Heart left ventricle (tissue), 13 donors: ENCODE results near the gene DNAH14.

Experiments
- POLR2A ChIP-seq, 2 donors: fragments of 450-650 bp; IDR thresholded peaks; one replicate each; pipeline ENCODE4 v1.6.1; 2017; ENCODE audit warnings: antibody characterized with exemption in 2 of 2, mild to moderate bottlenecking in 2 of 2, moderate library complexity in 2 of 2
- TF ChIP-seq, protein P1 (sequence below), 12 donors: fragments of 200-600 bp; sonication (generic) in 4 of 12; IDR thresholded peaks; one replicate each; pipeline versions ENCODE4 v1.5.0 to v1.8.0; 2018 to 2022; ENCODE audit warnings: antibody characterized with exemption in 12 of 12, mild to moderate bottlenecking in 5 of 12
- donor health status: ischemic (EF 13 %, LVEDD 7.1; RV severe dilation, severe dysfunction).
- donor health status: DM: no; HTN: yes; CAD: no.
- donor health status: DM: no; HTN: no; CAD: no.
- donor health status: ischemic (EF 25% LVEDD 6.9; RV normal size, moderate dysfunction).
- donor health status: ischemic (EF 25% LVEDD 5.7; RV mildly dilated, moderate dysfunction).
- donor health status: ischemic (EF 35%, LVEDD 5.7; RV mildly dilated, moderate dysfunction).
- donor health status: nonischemic (EF 11% LVEDD 7.7; RV severe dilation, severe dysfunction).
- donor health status: DM: yes; HTN: yes; CAD: no.
- donor health status: PGD.
- donor health status: ischemic (EF 29% LVEDD 5.4; RV normal size, mild dysfunction).
- donor health status: nonischemic (EF 23%, LVEDD 6.1; RV moderate dilation, normal function).

DNA sequence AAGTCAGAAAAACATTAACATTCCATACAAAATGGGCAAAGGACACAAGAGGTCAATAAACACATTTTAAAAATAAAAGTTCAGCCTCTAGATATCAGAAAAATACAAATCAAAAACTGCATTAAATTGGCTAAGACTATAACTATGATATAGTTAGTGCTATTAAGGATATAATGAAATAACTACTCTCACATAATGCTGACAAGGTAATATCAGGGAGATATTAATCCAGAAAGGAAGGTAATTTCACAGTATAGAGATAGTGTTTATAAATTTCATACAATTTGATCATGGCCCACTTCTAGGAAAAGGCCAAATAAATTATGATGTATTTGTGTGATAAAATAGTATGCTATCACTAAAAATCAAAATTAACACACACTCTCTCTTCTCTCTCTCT is 436.5 kb downstream of the DNAH14 start:
- TF ChIP-seq POLR2A (IDR thresholded peaks at IDR 0.05), result no peak
- TF ChIP-seq, protein P1, sequence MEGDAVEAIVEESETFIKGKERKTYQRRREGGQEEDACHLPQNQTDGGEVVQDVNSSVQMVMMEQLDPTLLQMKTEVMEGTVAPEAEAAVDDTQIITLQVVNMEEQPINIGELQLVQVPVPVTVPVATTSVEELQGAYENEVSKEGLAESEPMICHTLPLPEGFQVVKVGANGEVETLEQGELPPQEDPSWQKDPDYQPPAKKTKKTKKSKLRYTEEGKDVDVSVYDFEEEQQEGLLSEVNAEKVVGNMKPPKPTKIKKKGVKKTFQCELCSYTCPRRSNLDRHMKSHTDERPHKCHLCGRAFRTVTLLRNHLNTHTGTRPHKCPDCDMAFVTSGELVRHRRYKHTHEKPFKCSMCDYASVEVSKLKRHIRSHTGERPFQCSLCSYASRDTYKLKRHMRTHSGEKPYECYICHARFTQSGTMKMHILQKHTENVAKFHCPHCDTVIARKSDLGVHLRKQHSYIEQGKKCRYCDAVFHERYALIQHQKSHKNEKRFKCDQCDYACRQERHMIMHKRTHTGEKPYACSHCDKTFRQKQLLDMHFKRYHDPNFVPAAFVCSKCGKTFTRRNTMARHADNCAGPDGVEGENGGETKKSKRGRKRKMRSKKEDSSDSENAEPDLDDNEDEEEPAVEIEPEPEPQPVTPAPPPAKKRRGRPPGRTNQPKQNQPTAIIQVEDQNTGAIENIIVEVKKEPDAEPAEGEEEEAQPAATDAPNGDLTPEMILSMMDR (IDR thresholded peaks at IDR 0.05), result no peak
